K562 (cell line): Measurements from ENCODE around the gene FAM78A. TPM values are rescaled to one million over a fixed set of nuclear protein-coding genes. Genes with fewer than 3 reads are reported as not detected.

ENCODE experiments used
- ATAC-seq: fragments of 200-7000 bp; cut with Tn5 transposase; 3 replicates; pipeline ENCODE4 v1.9.1; 2020; ENCODE audit warnings: moderate library complexity
- BruUV-seq: library from RNA; stranded (reverse); fragments of 400-500 nt; replicated peaks from 2 replicates; lab custom pipeline; 2021; lab: Mats Ljungman, UMichigan
- CTCF ChIA-PET: fragments of 300-600 bp; formaldehyde crosslinking; extraction: SDS; loops from one replicate; lab custom pipeline; 2021; ENCODE audit warnings: low intra/inter-chr PET ratio; lab: Yijun Ruan, JAX
- POLR2A ChIA-PET: fragments of 300-600, 350-650 bp; sonication (Branson Sonifier 250); formaldehyde crosslinking; extraction: SDS; loops from one replicate; lab custom pipeline; 2021; ENCODE audit warnings: antibody characterized with exemption, inconsistent platforms; lab: Yijun Ruan, JAX
- DNase-seq, 4 experiments: peaks; one replicate each; pipeline versions ENCODE4 v3.0.0 to v3.0.0-alpha.2; 2011 to 2018; ENCODE audit warnings: low spot score in 3 of 4, mixed read lengths in 3 of 4; ENCODE audit errors: extremely low read depth in 1 of 4
- FAIRE-seq: peaks from 2 replicates; lab custom pipeline; 2011; peaks lifted over from hg19 to GRCh38; lab: Jason Lieb, UNC
- H2AFZ ChIP-seq: 2 replicates; pipeline ENCODE4 v1.6.0; 2011; ENCODE audit warnings: low read depth, low read length, control low read depth, inconsistent platforms
- H3K27ac ChIP-seq: fragments of 200-600 bp; 3 replicates; pipeline ENCODE4 v1.8.0; 2011; ENCODE audit warnings: low read depth, mild to moderate bottlenecking, control low read depth, inconsistent platforms, low read length, moderate library complexity, mixed read lengths; ENCODE audit errors: extremely low read depth
- H3K27me3 ChIP-seq, 2 experiments: fragments of 300-600 bp in 1 of 2; 2 replicates in 1 of 2; 3 replicates in 1 of 2; pipeline versions ENCODE4 v1.6.0 to v1.8.0; 2011; ENCODE audit warnings: inconsistent platforms in 2 of 2, low read length in 2 of 2, mild to moderate bottlenecking in 1 of 2, mixed read lengths in 1 of 2, moderate library complexity in 1 of 2; ENCODE audit not compliant: control insufficient read depth in 2 of 2, insufficient read depth in 2 of 2
- H3K36me3 ChIP-seq: fragments of 300-600 bp; 3 replicates; pipeline ENCODE4 v1.8.0; 2011; ENCODE audit warnings: mild to moderate bottlenecking, low read length, inconsistent platforms; ENCODE audit not compliant: control insufficient read depth, insufficient read depth
- H3K4me1 ChIP-seq, 2 experiments: fragments of 200-600 bp in 1 of 2; replicated peaks in 1 of 2; 2 replicates in 1 of 2; 3 replicates in 1 of 2; pipeline versions ENCODE4 v1.5.1 to v1.8.0; 2011; ENCODE audit warnings: inconsistent platforms in 2 of 2, low read length in 2 of 2, mild to moderate bottlenecking in 1 of 2, mixed read lengths in 1 of 2, moderate library complexity in 1 of 2; ENCODE audit not compliant: control insufficient read depth in 2 of 2, insufficient read depth in 2 of 2
- H3K4me2 ChIP-seq: 2 replicates; pipeline ENCODE4 v1.6.1; 2011; ENCODE audit warnings: low read length, control low read depth, inconsistent platforms, mixed read lengths; ENCODE audit not compliant: insufficient read depth
- H3K4me3 ChIP-seq: fragments of 200-600 bp; sonication (generic), shearing (Covaris generic); 2 replicates; pipeline ENCODE4 v1.5.1; 2016; ENCODE audit warnings: control low read depth, inconsistent platforms
- H3K79me2 ChIP-seq: fragments of 200-600 bp; 3 replicates; pipeline ENCODE4 v1.8.0; 2011; ENCODE audit warnings: low read length, inconsistent platforms; ENCODE audit not compliant: control insufficient read depth, insufficient read depth
- H3K9ac ChIP-seq, 2 experiments: 2 replicates each; pipeline versions ENCODE4 v1.6.0 to v1.6.1; 2011; ENCODE audit warnings: low read depth in 2 of 2, low read length in 2 of 2, control low read depth in 1 of 2, inconsistent platforms in 1 of 2, mild to moderate bottlenecking in 1 of 2, mixed read lengths in 1 of 2; ENCODE audit not compliant: insufficient read depth in 1 of 2
- H3K9me1 ChIP-seq: one replicate; pipeline ENCODE4 v1.6.0; 2011; ENCODE audit warnings: inconsistent platforms, mild to moderate bottlenecking, low read length, moderate library complexity; ENCODE audit not compliant: control insufficient read depth, insufficient read depth
- H3K9me3 ChIP-seq: replicated peaks from 2 replicates; pipeline ENCODE4 v1.5.1; 2011; ENCODE audit warnings: low read depth, low read length, inconsistent platforms; ENCODE audit not compliant: control insufficient read depth, insufficient read depth
- H4K20me1 ChIP-seq: replicated peaks from 2 replicates; pipeline ENCODE4 v1.6.1; 2011; ENCODE audit warnings: low read length, inconsistent platforms, mixed read lengths; ENCODE audit not compliant: control insufficient read depth, insufficient read depth
- FOXM1 ChIP-seq, 2 experiments: fragments of 450-650 bp in 1 of 2; sonication (generic) in 1 of 2; formaldehyde crosslinking in 1 of 2; IDR thresholded peaks; 2 replicates each; pipeline versions ENCODE4 v1.6.1 to v1.9.0; 2017 to 2022; ENCODE audit warnings: low read depth in 2 of 2, mild to moderate bottlenecking in 2 of 2, missing genetic modification reagents in 1 of 2, moderate library complexity in 1 of 2
- HNRNPK ChIP-seq: fragments of 200-400 bp; formaldehyde crosslinking; IDR thresholded peaks from one replicate; pipeline ENCODE4 v1.6.1; 2018; ENCODE audit warnings: mild to moderate bottlenecking, low read depth, low read length; ENCODE audit not compliant: poor library complexity, severe bottlenecking
- MEF2D ChIP-seq: conservative IDR thresholded peaks from 2 replicates; pipeline ENCODE4 v1.6.1; 2016; ENCODE audit warnings: low read depth, missing genetic modification characterization, missing compliant biosample characterization
- PRMT5 ChIP-seq: sonication (generic); formaldehyde crosslinking; IDR thresholded peaks from 2 replicates; pipeline ENCODE4 v1.5.0; 2020; ENCODE audit warnings: missing genetic modification reagents
- TCF3 ChIP-seq: sonication (generic); formaldehyde crosslinking; IDR thresholded peaks from 2 replicates; pipeline ENCODE4 v1.4.0; 2020; ENCODE audit warnings: mild to moderate bottlenecking, missing genetic modification reagents
- WGBS: fragments of 100-300 bp; shearing (Covaris generic); methylation state at CpG from one replicate; pipeline ENCODE4 v1.1.6; 2016; ENCODE audit warnings: low coverage, mixed read lengths; ENCODE audit not compliant: insufficient coverage; ENCODE audit errors: missing lambda C conversion rate; 5-methylcytosine and 5-hydroxymethylcytosine counted together
- in situ Hi-C: fragments of 300-500 bp; cut with MboI; formaldehyde crosslinking; loops from 4 replicates; pipeline ENCODE4 v1.15.0; 2018; ENCODE audit warnings: inconsistent platforms, mixed read lengths
- intact Hi-C: fragments of 100-400 bp; cut with micrococcal nuclease; formaldehyde crosslinking; loops from 2 replicates; pipeline ENCODE4 v1.14.2; 2022
- polyA plus RNA-seq, 8 experiments: library from polyadenylated mRNA; depleted of rRNA in 4 of 8; stranded (reverse) in 5 of 8; unstranded in 3 of 8; fragments of >200 nt; fragmentation: Nextera tagmentation in 2 of 8; fragmentation: Illumina TruSeq in 1 of 8; extraction: Ambion mirVana in 2 of 8; extraction: Trizol in 1 of 8; gene quantifications; 2 replicates each; pipeline versions ENCODE4 v1.2.1 to v1.2.3, GENCODE V29; 2011 to 2014; ENCODE audit warnings: inconsistent platforms in 1 of 8, missing spikeins in 1 of 8
- total RNA-seq, 7 experiments: library from RNA; depleted of rRNA in 6 of 7; stranded (reverse); fragments of >200 nt in 6 of 7; fragmentation: Illumina TruSeq in 2 of 7; extraction: Trizol in 2 of 7; gene quantifications; 2 replicates each; pipeline versions ENCODE4 v1.2.1 to v1.2.3, GENCODE V29; 2011 to 2021; ENCODE audit warnings: low replicate concordance in 1 of 7
- TF ChIP-seq, protein P1 (sequence below): fragments of 450-650 bp; IDR thresholded peaks from 2 replicates; pipeline ENCODE4 v1.6.1; 2017; ENCODE audit warnings: antibody characterized with exemption, mild to moderate bottlenecking
- TF ChIP-seq, protein P2 (sequence below), 2 experiments: fragments of 450-650 bp in 1 of 2; sonication (generic) in 1 of 2; formaldehyde crosslinking in 1 of 2; IDR thresholded peaks; 2 replicates each; pipeline versions ENCODE4 v1.7.1 to v1.9.0; 2016 to 2022; ENCODE audit warnings: inconsistent platforms in 1 of 2, mild to moderate bottlenecking in 1 of 2, missing genetic modification reagents in 1 of 2

The FAM78A gene
- total and polyA plus RNA-seq, 9 of the 15 experiments (the other 6 are each of a cell fraction or from before 2014, with no cell fraction given), result 0.56 to 103 (median 55.2) TPM

DNA sequence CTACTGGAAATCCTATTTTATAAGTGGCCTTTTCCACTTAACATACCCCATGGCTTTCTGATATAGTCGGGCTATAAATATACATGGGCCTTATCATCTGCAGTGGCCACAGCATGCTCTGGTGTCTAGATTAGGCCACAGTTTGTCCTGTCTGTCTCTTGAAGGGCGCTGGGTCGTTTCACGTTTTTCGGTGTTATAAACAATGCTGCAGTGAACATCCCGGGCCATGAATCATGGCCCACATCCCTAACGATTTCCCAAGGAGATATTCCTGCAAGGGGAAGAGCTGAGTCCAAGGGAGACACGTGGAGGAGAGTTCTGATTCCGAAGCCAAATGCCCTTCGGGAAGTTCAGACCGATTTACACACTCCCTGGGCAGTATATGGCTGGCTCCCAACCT is 21.6 kb upstream of the FAM78A start:
- Histone ChIP-seq H3K9me3 (no peaks in the 10 kb centered on the region), H2AFZ (peak overlapping the region; percentile 42; the same call in 1 of the 2 replicates), H3K27me3 (no peaks in the 10 kb centered on the region), H3K79me2 (no peaks in the 10 kb centered on the region), H4K20me1 (no peaks in the 10 kb centered on the region), H3K4me2 (peak overlapping the region; percentile 45; the same call in 1 of the 2 replicates), H3K4me1 (peaks cover 15 to 53% of the 10 kb centered on the region in 2 experiments; a peak in 4 of 5 replicates), H3K27ac (no peak overlapping the region), H3K9me1 (peaks cover 4% of the 10 kb centered on the region), H3K36me3 (no peaks in the 10 kb centered on the region), H3K4me3 (no peak overlapping the region), H3K9ac (peak overlapping the region in 1 of 2 experiments; percentile 85; a peak in 2 of 4 replicates)
- no TSS peak for BruUV-seq
- WGBS, result 21% methylated on average over 11 of the region's 11 CpGs
- FAIRE-seq (peak; percentile 73), ATAC-seq (peak; percentile 68), DNase-seq (peak in 2 of 4 experiments; percentile 52)
- CTCF ChIA-PET, result no interaction called here
- intact Hi-C loops, result no loop called here
- in situ Hi-C loops, result no loop called here
- POLR2A ChIA-PET, result interaction anchor here (0.6 to 2.5 kb wide), 4 partner anchors 9 to 43 kb away, joined by 3 to 14 read pairs (median 4); partner anchors contain the start of gene PLPP7
- peak; percentile 22; the same call in 1 of the 2 replicates for TF ChIP-seq FOXM1 (IDR thresholded peaks at IDR 0.05; ENCODE audit: low read depth)
- no peak for TF ChIP-seq FOXM1 (CRISPR knock-in tag; IDR thresholded peaks at IDR 0.05; ENCODE audit: low read depth)
- TF ChIP-seq PRMT5 (CRISPR knock-in tag), result no peak
- TF ChIP-seq TCF3 (CRISPR knock-in tag), result peak; percentile 73
- TF ChIP-seq HNRNPK, result no peak
- TF ChIP-seq MEF2D (tag), result peak; percentile 62; the same call in 1 of the 2 replicates
- TF ChIP-seq, protein P1, sequence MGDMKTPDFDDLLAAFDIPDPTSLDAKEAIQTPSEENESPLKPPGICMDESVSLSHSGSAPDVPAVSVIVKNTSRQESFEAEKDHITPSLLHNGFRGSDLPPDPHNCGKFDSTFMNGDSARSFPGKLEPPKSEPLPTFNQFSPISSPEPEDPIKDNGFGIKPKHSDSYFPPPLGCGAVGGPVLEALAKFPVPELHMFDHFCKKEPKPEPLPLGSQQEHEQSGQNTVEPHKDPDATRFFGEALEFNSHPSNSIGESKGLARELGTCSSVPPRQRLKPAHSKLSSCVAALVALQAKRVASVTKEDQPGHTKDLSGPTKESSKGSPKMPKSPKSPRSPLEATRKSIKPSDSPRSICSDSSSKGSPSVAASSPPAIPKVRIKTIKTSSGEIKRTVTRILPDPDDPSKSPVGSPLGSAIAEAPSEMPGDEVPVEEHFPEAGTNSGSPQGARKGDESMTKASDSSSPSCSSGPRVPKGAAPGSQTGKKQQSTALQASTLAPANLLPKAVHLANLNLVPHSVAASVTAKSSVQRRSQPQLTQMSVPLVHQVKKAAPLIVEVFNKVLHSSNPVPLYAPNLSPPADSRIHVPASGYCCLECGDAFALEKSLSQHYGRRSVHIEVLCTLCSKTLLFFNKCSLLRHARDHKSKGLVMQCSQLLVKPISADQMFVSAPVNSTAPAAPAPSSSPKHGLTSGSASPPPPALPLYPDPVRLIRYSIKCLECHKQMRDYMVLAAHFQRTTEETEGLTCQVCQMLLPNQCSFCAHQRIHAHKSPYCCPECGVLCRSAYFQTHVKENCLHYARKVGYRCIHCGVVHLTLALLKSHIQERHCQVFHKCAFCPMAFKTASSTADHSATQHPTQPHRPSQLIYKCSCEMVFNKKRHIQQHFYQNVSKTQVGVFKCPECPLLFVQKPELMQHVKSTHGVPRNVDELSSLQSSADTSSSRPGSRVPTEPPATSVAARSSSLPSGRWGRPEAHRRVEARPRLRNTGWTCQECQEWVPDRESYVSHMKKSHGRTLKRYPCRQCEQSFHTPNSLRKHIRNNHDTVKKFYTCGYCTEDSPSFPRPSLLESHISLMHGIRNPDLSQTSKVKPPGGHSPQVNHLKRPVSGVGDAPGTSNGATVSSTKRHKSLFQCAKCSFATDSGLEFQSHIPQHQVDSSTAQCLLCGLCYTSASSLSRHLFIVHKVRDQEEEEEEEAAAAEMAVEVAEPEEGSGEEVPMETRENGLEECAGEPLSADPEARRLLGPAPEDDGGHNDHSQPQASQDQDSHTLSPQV, result peak; percentile 45; the same call in 1 of the 2 replicates
- TF ChIP-seq, protein P2, sequence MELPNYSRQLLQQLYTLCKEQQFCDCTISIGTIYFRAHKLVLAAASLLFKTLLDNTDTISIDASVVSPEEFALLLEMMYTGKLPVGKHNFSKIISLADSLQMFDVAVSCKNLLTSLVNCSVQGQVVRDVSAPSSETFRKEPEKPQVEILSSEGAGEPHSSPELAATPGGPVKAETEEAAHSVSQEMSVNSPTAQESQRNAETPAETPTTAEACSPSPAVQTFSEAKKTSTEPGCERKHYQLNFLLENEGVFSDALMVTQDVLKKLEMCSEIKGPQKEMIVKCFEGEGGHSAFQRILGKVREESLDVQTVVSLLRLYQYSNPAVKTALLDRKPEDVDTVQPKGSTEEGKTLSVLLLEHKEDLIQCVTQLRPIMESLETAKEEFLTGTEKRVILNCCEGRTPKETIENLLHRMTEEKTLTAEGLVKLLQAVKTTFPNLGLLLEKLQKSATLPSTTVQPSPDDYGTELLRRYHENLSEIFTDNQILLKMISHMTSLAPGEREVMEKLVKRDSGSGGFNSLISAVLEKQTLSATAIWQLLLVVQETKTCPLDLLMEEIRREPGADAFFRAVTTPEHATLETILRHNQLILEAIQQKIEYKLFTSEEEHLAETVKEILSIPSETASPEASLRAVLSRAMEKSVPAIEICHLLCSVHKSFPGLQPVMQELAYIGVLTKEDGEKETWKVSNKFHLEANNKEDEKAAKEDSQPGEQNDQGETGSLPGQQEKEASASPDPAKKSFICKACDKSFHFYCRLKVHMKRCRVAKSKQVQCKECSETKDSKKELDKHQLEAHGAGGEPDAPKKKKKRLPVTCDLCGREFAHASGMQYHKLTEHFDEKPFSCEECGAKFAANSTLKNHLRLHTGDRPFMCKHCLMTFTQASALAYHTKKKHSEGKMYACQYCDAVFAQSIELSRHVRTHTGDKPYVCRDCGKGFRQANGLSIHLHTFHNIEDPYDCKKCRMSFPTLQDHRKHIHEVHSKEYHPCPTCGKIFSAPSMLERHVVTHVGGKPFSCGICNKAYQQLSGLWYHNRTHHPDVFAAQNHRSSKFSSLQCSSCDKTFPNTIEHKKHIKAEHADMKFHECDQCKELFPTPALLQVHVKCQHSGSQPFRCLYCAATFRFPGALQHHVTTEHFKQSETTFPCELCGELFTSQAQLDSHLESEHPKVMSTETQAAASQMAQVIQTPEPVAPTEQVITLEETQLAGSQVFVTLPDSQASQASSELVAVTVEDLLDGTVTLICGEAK (IDR thresholded peaks at IDR 0.05), result no peak
- TF ChIP-seq, protein P2 (CRISPR knock-in tag; IDR thresholded peaks at IDR 0.05), result no peak
